ENCODE measurements around the gene FAM32A.

FAM32A gene

DNA sequence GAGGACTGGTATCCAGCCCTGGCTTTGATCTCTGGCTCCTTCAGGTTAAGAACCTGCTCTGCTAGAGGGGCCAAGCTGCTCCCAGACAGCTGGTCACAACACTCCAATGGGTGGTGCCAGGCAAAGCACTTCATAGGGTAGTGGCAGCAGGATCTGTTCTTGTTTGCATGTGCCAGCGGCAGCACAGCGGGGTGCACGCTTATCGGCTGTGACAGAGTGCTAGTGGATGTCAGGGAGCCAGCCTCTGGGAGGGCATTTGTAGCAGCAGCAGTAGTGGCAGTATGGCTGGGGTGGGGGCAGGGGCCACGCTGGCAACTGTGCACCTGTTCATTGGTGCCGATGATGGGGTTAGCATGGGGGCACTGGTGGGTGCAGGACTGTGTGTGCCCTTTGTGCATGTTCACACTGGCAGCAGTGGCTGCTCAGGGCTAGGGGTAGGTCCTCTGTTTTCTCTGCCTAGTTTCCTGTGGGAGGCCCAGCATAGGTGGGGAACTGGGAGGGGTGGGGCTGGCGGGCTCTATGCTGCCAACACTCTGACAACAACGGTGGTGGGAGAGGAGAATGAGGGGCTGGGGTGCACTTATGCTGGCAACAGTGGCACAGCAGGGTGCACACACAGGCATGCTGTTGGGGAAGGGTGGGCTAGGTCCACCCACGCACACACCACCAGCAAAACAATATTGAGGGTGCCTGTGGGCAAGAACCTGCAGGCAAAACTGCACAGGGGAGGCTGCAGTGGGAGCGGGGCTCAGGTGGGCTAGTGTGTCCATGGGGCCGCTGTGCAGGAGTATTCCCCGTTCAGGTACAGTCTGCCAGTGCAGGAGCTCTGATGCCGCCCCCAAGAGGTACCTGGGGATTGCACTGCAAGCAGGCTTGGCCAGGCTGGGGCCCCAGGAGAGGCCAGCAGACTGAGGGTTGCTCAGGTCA lies 31.8 kb downstream of the FAM32A start:
- no peak overlapping the region for H3K27ac ChIP-seq
- TF ChIP-seq, protein P1, sequence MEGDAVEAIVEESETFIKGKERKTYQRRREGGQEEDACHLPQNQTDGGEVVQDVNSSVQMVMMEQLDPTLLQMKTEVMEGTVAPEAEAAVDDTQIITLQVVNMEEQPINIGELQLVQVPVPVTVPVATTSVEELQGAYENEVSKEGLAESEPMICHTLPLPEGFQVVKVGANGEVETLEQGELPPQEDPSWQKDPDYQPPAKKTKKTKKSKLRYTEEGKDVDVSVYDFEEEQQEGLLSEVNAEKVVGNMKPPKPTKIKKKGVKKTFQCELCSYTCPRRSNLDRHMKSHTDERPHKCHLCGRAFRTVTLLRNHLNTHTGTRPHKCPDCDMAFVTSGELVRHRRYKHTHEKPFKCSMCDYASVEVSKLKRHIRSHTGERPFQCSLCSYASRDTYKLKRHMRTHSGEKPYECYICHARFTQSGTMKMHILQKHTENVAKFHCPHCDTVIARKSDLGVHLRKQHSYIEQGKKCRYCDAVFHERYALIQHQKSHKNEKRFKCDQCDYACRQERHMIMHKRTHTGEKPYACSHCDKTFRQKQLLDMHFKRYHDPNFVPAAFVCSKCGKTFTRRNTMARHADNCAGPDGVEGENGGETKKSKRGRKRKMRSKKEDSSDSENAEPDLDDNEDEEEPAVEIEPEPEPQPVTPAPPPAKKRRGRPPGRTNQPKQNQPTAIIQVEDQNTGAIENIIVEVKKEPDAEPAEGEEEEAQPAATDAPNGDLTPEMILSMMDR (conservative IDR thresholded peaks at IDR 0.05): no peak

DNA sequence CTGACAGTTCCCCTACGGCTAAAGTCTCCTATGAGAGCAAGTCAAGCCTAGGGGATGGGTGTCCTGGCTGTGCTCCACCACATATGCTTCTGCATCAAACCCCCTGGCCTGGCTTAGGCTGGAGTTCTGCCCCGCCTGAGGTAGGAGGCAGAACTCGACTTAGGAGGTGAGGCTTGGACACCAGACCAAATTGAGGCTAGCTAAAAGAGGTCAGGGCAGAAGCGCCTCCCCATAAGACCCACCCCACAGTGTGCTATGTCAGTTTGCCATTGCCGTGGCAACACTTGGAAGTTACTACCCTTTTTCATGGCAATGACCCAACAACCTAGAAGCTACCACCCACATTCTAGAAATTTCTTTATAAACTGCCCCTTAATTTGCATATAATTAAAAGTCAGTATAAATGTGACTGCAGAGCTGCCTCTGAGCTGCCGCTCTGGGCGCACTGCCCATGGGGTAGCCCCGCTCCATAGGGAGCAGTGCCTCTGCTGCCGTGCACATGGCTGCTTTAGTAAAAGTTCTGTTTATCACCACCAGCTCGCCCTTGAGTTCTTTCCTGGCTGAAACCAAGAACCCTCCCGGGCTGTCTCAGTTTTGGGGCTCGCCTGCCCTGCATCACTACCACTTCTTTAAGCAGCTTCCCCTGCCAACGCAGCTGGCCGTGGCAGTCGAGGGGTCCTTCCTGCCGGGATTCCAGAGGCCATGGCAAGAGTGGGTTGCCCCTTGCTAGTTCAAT lies 32.7 kb downstream of the FAM32A start:
- H3K27ac ChIP-seq: no peak overlapping the region
- TF ChIP-seq, protein P1 (conservative IDR thresholded peaks at IDR 0.05): no peak

- no peak overlapping the region for H3K27ac ChIP-seq
- TF ChIP-seq, protein P1 (conservative IDR thresholded peaks at IDR 0.05): no peak
Measured at GRCh38 chr19:16218851-16219250, 33.6 kb downstream of the FAM32A start.

- no peak overlapping the region for H3K27ac ChIP-seq
- TF ChIP-seq, protein P1 (conservative IDR thresholded peaks at IDR 0.05): no peak
Measured at GRCh38 chr19:16222806-16223205, 37.6 kb downstream of the FAM32A start.

GRCh38 chr19:16223746-16224145 lies 38.5 kb downstream of the FAM32A start:
- TF ChIP-seq, protein P1 (conservative IDR thresholded peaks at IDR 0.05): no peak

GRCh38 chr19:16224293-16225045 lies 39.3 kb downstream of the FAM32A start:
- no peak overlapping the region for H3K27ac ChIP-seq
- TF ChIP-seq, protein P1 (conservative IDR thresholded peaks at IDR 0.05): no peak

More at GRCh38 chr19:16223746-16224145, 38.5 kb downstream of the FAM32A start:
- H3K27ac ChIP-seq: no peak overlapping the region

Measured in VCaP (cell line).